ENCODE measurements around the gene DGLUCY. TPM values are rescaled to one million over a fixed set of nuclear protein-coding genes. Genes with fewer than 3 reads are reported as not detected.

Gene DGLUCY
- total and polyA plus RNA-seq, 2 of the 13 experiments (the other 11 are each of a cell fraction or from before 2014, with no cell fraction given): 14.8 to 36.3 TPM

DNA sequence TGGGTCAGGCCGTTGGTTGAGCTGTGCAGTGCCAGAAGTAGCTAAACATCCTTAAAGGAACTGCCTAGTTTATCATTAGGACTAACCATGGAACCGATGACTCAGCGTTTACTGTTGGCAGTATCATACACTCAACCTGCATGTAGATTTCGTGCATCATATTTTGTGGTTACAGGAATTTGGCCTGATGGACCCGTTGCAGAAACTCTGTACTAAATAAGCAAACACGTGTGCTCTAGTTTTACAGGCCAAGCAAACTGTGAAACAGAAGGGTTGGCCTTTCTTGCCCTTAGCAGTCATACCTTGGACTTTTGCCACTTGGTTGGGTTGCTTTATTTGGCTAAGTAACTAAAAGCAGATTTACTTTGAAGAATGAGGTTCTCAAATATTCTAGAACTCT is 35.6 kb downstream of the DGLUCY start:
- H3K79me2 ChIP-seq (ENCODE audit: insufficient read depth, low read length): no peaks in the 10 kb centered on the region
- peak; percentile 92 for ATAC-seq
- in situ Hi-C loops (cut with HindIII; ENCODE audit: extremely low pct_ligation_motif_present, low pct_unique_long_range_greater_than_20kb): loop anchor here (10.0 kb wide), 1 partner anchor 245 kb away; no protein-coding TSS in a partner anchor
- DNase-seq (ENCODE audit: low spot score): peak; percentile 92
- BruUV-seq (replicated peaks): no TSS peak
- no peak overlapping the region for H2AFZ ChIP-seq (ENCODE audit: low read length)
- H3K4me2 ChIP-seq (ENCODE audit: low read depth, low read length): 0 out of 2 replicates have a peak overlapping the region, but pooled peaks have one; percentile 21
- H3K4me1 ChIP-seq (ENCODE audit: insufficient read depth, low read length): peaks cover 21% of the 10 kb centered on the region
- FAIRE-seq: peak; percentile 95
- H3K27ac ChIP-seq (ENCODE audit: extremely low read length, insufficient read depth, low read length): peak overlapping the region; percentile 62
- no peak overlapping the region for H3K9ac ChIP-seq (ENCODE audit: insufficient read depth, low read depth, low read length)
- H4K20me1 ChIP-seq (ENCODE audit: insufficient read depth, low read length): no peaks in the 10 kb centered on the region
- peaks cover 5 to 10% of the 10 kb centered on the region in 2 experiments; a peak in 2 of 5 replicates for H3K36me3 ChIP-seq (replicated peaks in 1 of 2; ENCODE audit: control insufficient read depth in 1 of 2, insufficient read depth in 2 of 2, low read length in 2 of 2)
- no peaks in the 10 kb centered on the region for H3K27me3 ChIP-seq (ENCODE audit: control insufficient read depth in 1 of 2, insufficient read depth in 2 of 2, low read length in 2 of 2)
- ChIA-PET CTCF (ENCODE audit: low intra/inter-chr PET ratio, low total read pairs) (no interaction called here), POLR2A (no interaction called here)
- intact Hi-C loops (cut with micrococcal nuclease; ENCODE audit: unreplicated experiment): no loop called here
- 13% methylated on average over 6 of the region's 6 CpGs for WGBS (ENCODE audit: low lambda C conversion rate)
- no peak overlapping the region for H3K4me3 ChIP-seq (replicated peaks in 1 of 3; ENCODE audit: insufficient read depth in 1 of 3, low read depth in 2 of 3, low read length in 3 of 3)
- H3K9me3 ChIP-seq (ENCODE audit: low read length): no peaks in the 10 kb centered on the region
- TF ChIP-seq NCOR1 (IDR thresholded peaks at IDR 0.05; ENCODE audit: borderline replicate concordance, low read length) (peak; percentile 64; the same call in 1 of the 2 replicates), TBX3 (IDR thresholded peaks at IDR 0.05; ENCODE audit: borderline replicate concordance) (peak; percentile 25; the same call in 1 of the 2 replicates), MAFK (conservative IDR thresholded peaks at IDR 0.05 in 1 of 2, IDR thresholded peaks at IDR 0.05 in 1 of 2; ENCODE audit: low read length in 2 of 2) (peak; percentile 100), TRAFD1 (CRISPR knock-in tag; IDR thresholded peaks at IDR 0.05; ENCODE audit: borderline replicate concordance) (no peak), HBP1 (CRISPR knock-in tag; IDR thresholded peaks at IDR 0.05; ENCODE audit: low read depth) (no peak), PHF21A (CRISPR knock-in tag; IDR thresholded peaks at IDR 0.05) (0 out of 2 replicates have a peak, but pooled peaks have one; percentile 40), MXI1 (IDR thresholded peaks at IDR 0.05; ENCODE audit: borderline replicate concordance, low read depth, low read length) (peak; percentile 71; the same call in 1 of the 3 replicates), RFX5 (IDR thresholded peaks at IDR 0.05; ENCODE audit: low read depth, low read length) (peak; percentile 29; the same call in 1 of the 2 replicates), SAP130 (CRISPR knock-in tag; IDR thresholded peaks at IDR 0.05; ENCODE audit: low read depth) (peak; percentile 68), SMAD1 (CRISPR knock-in tag; IDR thresholded peaks at IDR 0.05; ENCODE audit: borderline replicate concordance, low read depth) (no peak), FOXA3 (CRISPR knock-in tag; IDR thresholded peaks at IDR 0.05) (peak; percentile 55), HES4 (CRISPR knock-in tag; IDR thresholded peaks at IDR 0.05; ENCODE audit: borderline replicate concordance) (no peak), EHMT2 (IDR thresholded peaks at IDR 0.05; ENCODE audit: borderline replicate concordance, low read depth, low read length) (peak; percentile 29; the same call in 1 of the 2 replicates), ZMYM4 (CRISPR knock-in tag; IDR thresholded peaks at IDR 0.05) (peak; percentile 19; the same call in 1 of the 2 replicates), ZMAT3 (CRISPR knock-in tag; conservative IDR thresholded peaks at IDR 0.05) (no peak), MIER3 (CRISPR knock-in tag; IDR thresholded peaks at IDR 0.05; ENCODE audit: borderline replicate concordance) (0 out of 2 replicates have a peak, but pooled peaks have one; percentile 28)
- TF ChIP-seq, protein P1, sequence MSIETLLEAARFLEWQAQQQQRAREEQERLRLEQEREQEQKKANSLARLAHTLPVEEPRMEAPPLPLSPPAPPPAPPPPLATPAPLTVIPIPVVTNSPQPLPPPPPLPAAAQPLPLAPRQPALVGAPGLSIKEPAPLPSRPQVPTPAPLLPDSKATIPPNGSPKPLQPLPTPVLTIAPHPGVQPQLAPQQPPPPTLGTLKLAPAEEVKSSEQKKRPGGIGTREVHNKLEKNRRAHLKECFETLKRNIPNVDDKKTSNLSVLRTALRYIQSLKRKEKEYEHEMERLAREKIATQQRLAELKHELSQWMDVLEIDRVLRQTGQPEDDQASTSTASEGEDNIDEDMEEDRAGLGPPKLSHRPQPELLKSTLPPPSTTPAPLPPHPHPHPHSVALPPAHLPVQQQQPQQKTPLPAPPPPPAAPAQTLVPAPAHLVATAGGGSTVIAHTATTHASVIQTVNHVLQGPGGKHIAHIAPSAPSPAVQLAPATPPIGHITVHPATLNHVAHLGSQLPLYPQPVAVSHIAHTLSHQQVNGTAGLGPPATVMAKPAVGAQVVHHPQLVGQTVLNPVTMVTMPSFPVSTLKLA (IDR thresholded peaks at IDR 0.05): peak; percentile 58
- TF ChIP-seq, protein P2, sequence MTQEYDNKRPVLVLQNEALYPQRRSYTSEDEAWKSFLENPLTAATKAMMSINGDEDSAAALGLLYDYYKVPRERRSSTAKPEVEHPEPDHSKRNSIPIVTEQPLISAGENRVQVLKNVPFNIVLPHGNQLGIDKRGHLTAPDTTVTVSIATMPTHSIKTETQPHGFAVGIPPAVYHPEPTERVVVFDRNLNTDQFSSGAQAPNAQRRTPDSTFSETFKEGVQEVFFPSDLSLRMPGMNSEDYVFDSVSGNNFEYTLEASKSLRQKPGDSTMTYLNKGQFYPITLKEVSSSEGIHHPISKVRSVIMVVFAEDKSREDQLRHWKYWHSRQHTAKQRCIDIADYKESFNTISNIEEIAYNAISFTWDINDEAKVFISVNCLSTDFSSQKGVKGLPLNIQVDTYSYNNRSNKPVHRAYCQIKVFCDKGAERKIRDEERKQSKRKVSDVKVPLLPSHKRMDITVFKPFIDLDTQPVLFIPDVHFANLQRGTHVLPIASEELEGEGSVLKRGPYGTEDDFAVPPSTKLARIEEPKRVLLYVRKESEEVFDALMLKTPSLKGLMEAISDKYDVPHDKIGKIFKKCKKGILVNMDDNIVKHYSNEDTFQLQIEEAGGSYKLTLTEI (CRISPR knock-in tag; conservative IDR thresholded peaks at IDR 0.05): no peak

Data from HepG2 (cell line).